Measurements from ENCODE around the gene ADARB2. TPM values are rescaled to one million over a fixed set of nuclear protein-coding genes. Genes with fewer than 3 reads are reported as not detected.

Gene ADARB2
- total and polyA plus RNA-seq, 3 experiments from 2014 or later, result not detected

DNA sequence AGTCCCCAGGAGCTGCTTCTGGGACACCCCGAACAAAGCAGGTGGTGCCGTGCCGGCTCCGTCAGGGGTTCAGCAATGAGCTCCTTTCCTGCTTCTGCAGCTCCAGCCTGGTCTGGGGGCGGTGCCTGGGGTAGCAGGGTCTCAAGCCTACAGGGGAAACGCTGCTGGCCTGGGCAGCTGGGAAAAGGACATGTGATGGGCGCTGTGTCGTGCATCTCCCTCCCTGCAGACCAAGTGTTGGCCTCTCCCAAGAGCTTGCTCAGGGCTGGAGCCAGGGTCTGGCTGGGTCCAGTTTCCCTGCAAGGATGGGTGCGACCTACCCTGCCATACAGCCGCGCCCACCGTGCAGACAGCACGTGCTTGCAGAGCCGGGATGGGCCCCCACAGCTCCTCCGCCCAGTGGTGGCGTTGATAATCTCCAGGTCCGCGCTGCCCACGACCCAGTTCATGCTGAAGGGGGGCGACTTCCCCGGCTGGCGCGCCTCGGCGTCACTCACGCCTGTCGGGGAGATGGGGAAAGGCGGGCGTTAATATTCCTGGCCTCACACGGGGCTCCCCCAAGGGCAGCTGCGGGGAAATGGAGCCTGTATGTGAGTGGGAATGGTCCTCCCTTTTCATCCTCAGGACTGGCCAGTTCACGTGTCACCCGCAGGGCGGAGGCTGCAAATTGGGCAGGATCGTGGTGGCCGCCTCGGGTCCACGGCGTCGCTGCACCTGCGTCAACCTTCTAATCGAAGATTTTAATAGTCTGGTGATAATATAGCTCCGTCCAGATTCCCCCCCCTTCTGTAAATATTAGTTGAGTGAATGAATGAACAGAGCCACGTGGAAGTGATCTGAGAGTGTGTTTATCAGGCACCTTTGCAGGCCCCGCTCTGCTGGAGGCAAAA lies 552.5 kb downstream of the ADARB2 start:
- no peaks in the 10 kb centered on the region for H3K9me3 ChIP-seq (ENCODE audit: low read length)
- POLR2A ChIA-PET, result no interaction called here
- H3K4me1 ChIP-seq (ENCODE audit: insufficient read depth, low read length), result no peaks in the 10 kb centered on the region
- peaks cover 8 to 16% of the 10 kb centered on the region in 2 donors for H3K27me3 Mint-ChIP-seq
- H3K27me3 ChIP-seq (ENCODE audit: insufficient read depth, low read length, poor library complexity, severe bottlenecking), result no peaks in the 10 kb centered on the region
- H3K4me1 Mint-ChIP-seq, result no peaks in the 10 kb centered on the region
- H3K36me3 ChIP-seq (ENCODE audit: insufficient read depth, low read length), result no peaks in the 10 kb centered on the region
- no peak overlapping the region for H3K4me3 Mint-ChIP-seq
- no peak overlapping the region for H3K27ac Mint-ChIP-seq
- no peak for DNase-seq
- CTCF ChIA-PET, result no interaction called here
- no peaks in the 10 kb centered on the region for H3K9me3 Mint-ChIP-seq
- H3K27ac ChIP-seq (ENCODE audit: low read depth, low read length), result no peak overlapping the region
- H3K4me3 ChIP-seq (ENCODE audit: low read length), result no peak overlapping the region
- H3K36me3 Mint-ChIP-seq, result no peaks in the 10 kb centered on the region

DNA sequence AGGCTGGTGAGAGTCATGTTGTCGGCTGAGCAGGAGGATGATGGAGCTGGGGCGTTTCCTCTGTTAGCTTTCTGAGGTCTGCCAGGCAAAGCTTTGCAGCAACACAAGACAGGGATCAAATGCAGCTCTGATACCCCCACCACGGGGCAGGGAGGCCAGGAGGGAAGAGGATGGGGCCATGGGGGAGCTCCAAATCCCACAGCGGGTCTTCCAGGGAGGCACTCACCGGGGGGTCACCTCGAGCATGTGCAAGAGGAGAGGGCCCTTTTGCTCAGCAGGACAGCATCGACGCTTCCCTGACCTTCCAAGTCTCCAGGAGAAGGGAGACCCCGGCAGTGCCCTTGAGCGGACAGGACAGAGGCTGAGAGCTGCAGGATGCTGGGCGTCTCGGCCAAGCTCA lies 553.6 kb downstream of the ADARB2 start:
- peaks cover 10 to 24% of the 10 kb centered on the region in 2 donors for H3K27me3 Mint-ChIP-seq
- no peaks in the 10 kb centered on the region for H3K36me3 Mint-ChIP-seq
- CTCF ChIA-PET, result no interaction called here
- H3K9me3 Mint-ChIP-seq, result no peaks in the 10 kb centered on the region
- no peaks in the 10 kb centered on the region for H3K4me1 Mint-ChIP-seq
- Histone ChIP-seq H3K27ac (ENCODE audit: low read depth, low read length) (no peak overlapping the region), H3K9me3 (ENCODE audit: low read length) (no peaks in the 10 kb centered on the region), H3K4me1 (ENCODE audit: insufficient read depth, low read length) (no peaks in the 10 kb centered on the region), H3K36me3 (ENCODE audit: insufficient read depth, low read length) (no peaks in the 10 kb centered on the region), H3K27me3 (ENCODE audit: insufficient read depth, low read length, poor library complexity, severe bottlenecking) (no peaks in the 10 kb centered on the region), H3K4me3 (ENCODE audit: low read length) (no peak overlapping the region)
- POLR2A ChIA-PET, result no interaction called here
- DNase-seq, result no peak
- H3K27ac Mint-ChIP-seq, result no peak overlapping the region
- H3K4me3 Mint-ChIP-seq, result no peak overlapping the region

GRCh38 chr10:1183033-1183396 lies 554.3 kb downstream of the ADARB2 start:
- H3K27me3 Mint-ChIP-seq, result peaks cover 10 to 24% of the 10 kb centered on the region in 2 donors
- no peaks in the 10 kb centered on the region for H3K9me3 ChIP-seq (ENCODE audit: low read length)
- no peak overlapping the region for H3K27ac Mint-ChIP-seq
- H3K27ac ChIP-seq (ENCODE audit: low read depth, low read length), result no peak overlapping the region
- H3K4me3 Mint-ChIP-seq, result no peak overlapping the region
- H3K4me1 ChIP-seq (ENCODE audit: insufficient read depth, low read length), result no peaks in the 10 kb centered on the region
- no peak overlapping the region for H3K4me3 ChIP-seq (ENCODE audit: low read length)
- H3K9me3 Mint-ChIP-seq, result no peaks in the 10 kb centered on the region
- H3K36me3 ChIP-seq (ENCODE audit: insufficient read depth, low read length), result no peaks in the 10 kb centered on the region
- ChIA-PET CTCF (no interaction called here), POLR2A (no interaction called here)
- no peaks in the 10 kb centered on the region for H3K27me3 ChIP-seq (ENCODE audit: insufficient read depth, low read length, poor library complexity, severe bottlenecking)
- no peaks in the 10 kb centered on the region for H3K36me3 Mint-ChIP-seq
- DNase-seq, result no peak
- no peaks in the 10 kb centered on the region for H3K4me1 Mint-ChIP-seq

DNA sequence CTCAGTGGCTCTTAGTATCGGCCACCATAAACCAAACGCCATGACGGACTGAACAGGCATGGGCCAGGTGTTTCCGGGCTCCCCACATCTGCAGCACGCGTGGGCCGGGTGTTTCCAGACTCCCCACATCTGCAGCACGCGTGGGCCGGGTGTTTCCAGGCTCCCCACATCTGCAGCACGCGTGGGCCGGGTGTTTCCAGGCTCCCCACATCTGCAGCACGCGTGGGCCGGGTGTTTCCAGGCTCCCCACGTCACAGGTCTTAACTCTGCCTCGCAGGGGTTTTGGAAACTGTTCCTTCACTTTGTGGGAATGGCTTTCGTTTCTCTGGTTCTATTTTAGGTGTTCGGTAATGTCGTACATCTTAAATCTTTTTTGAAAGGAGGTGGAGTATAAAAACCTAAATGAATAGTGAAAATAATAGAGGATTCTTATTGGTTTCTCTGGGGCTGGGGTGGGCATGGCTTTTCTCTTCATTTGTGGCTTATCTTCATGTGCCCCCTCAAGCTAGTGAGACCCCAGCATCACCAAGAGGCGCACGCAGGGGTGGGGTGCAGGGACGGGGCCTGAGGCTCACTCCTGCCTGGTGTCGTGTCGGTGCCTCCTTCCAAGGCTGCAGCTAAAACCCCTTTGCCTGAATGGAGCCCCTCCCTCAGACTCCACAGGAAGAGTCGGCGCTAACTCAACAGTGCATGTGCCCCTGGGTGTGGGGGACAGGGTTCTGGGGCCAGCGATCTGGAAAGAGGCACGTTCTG lies 554.9 kb downstream of the ADARB2 start:
- H3K36me3 ChIP-seq (ENCODE audit: insufficient read depth, low read length), result no peaks in the 10 kb centered on the region
- Mint-ChIP-seq H3K9me3 (no peaks in the 10 kb centered on the region), H3K27ac (no peak overlapping the region), H3K36me3 (no peaks in the 10 kb centered on the region), H3K4me3 (no peak overlapping the region), H3K4me1 (no peaks in the 10 kb centered on the region), H3K27me3 (peaks cover 10 to 24% of the 10 kb centered on the region in 2 donors)
- H3K27ac ChIP-seq (ENCODE audit: low read depth, low read length), result no peak overlapping the region
- no peaks in the 10 kb centered on the region for H3K4me1 ChIP-seq (ENCODE audit: insufficient read depth, low read length)
- POLR2A ChIA-PET, result no interaction called here
- H3K4me3 ChIP-seq (ENCODE audit: low read length), result no peak overlapping the region
- CTCF ChIA-PET, result no interaction called here
- no peaks in the 10 kb centered on the region for H3K27me3 ChIP-seq (ENCODE audit: insufficient read depth, low read length, poor library complexity, severe bottlenecking)
- DNase-seq, result no peak
- no peaks in the 10 kb centered on the region for H3K9me3 ChIP-seq (ENCODE audit: low read length)

GRCh38 chr10:1180836-1181235 lies 556.5 kb downstream of the ADARB2 start:
- H3K27me3 Mint-ChIP-seq, result peaks cover 10 to 24% of the 10 kb centered on the region in 2 donors
- no peak for DNase-seq
- H3K4me3 Mint-ChIP-seq, result no peak overlapping the region
- no peaks in the 10 kb centered on the region for H3K9me3 ChIP-seq (ENCODE audit: low read length)
- no peaks in the 10 kb centered on the region for H3K27me3 ChIP-seq (ENCODE audit: insufficient read depth, low read length, poor library complexity, severe bottlenecking)
- H3K27ac Mint-ChIP-seq, result no peak overlapping the region
- no peak overlapping the region for H3K27ac ChIP-seq (ENCODE audit: low read depth, low read length)
- H3K4me1 Mint-ChIP-seq, result no peaks in the 10 kb centered on the region
- POLR2A ChIA-PET, result no interaction called here
- no peaks in the 10 kb centered on the region for H3K36me3 ChIP-seq (ENCODE audit: insufficient read depth, low read length)
- no peaks in the 10 kb centered on the region for H3K9me3 Mint-ChIP-seq
- H3K36me3 Mint-ChIP-seq, result no peaks in the 10 kb centered on the region
- CTCF ChIA-PET, result no interaction called here
- no peaks in the 10 kb centered on the region for H3K4me1 ChIP-seq (ENCODE audit: insufficient read depth, low read length)
- no peak overlapping the region for H3K4me3 ChIP-seq (ENCODE audit: low read length)

DNA sequence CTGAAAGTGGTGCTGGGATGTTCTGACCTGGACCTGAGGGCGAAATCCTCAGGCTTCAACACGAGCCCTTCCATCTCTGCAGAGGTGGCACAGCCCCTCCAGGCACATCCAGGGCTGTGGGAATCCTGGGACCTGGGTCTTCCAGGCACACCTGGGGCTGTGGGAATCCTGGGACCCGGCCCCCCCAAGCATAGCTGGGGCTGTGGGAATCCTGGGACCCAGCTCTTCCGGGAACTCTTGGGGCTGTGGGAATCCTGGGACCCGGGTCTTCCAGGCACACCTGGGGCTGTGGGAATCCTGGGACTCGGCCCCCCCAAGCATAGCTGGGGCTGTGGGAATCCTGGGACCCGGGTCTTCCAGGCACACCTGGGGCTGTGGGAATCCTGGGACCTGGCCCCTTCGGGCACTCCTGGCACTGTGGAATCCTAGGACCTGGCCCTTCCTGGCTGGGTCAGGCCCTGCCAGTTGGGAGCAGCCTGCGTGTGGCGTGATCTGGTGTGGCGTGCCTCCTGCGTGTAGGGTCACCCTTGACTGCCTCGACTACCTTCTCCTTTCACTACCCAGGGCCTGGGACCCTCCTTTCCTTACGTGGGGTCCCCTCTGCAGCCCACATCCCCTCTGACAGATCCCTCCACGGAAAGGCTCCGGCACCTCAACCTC lies 557.1 kb downstream of the ADARB2 start:
- no peak overlapping the region for H3K4me3 Mint-ChIP-seq
- no peak overlapping the region for H3K27ac Mint-ChIP-seq
- no peaks in the 10 kb centered on the region for H3K36me3 ChIP-seq (ENCODE audit: insufficient read depth, low read length)
- ChIA-PET POLR2A (no interaction called here), CTCF (no interaction called here)
- H3K27me3 Mint-ChIP-seq, result peaks cover 10 to 20% of the 10 kb centered on the region in 2 donors
- no peaks in the 10 kb centered on the region for H3K4me1 Mint-ChIP-seq
- H3K9me3 Mint-ChIP-seq, result no peaks in the 10 kb centered on the region
- no peak overlapping the region for H3K4me3 ChIP-seq (ENCODE audit: low read length)
- H3K4me1 ChIP-seq (ENCODE audit: insufficient read depth, low read length), result no peaks in the 10 kb centered on the region
- no peak for DNase-seq
- no peaks in the 10 kb centered on the region for H3K9me3 ChIP-seq (ENCODE audit: low read length)
- no peaks in the 10 kb centered on the region for H3K36me3 Mint-ChIP-seq
- H3K27me3 ChIP-seq (ENCODE audit: insufficient read depth, low read length, poor library complexity, severe bottlenecking), result no peaks in the 10 kb centered on the region
- H3K27ac ChIP-seq (ENCODE audit: low read depth, low read length), result no peak overlapping the region

GRCh38 chr10:1179346-1180070 lies 557.8 kb downstream of the ADARB2 start:
- H3K36me3 ChIP-seq (ENCODE audit: insufficient read depth, low read length), result no peaks in the 10 kb centered on the region
- no peaks in the 10 kb centered on the region for H3K4me1 Mint-ChIP-seq
- no peak overlapping the region for H3K27ac ChIP-seq (ENCODE audit: low read depth, low read length)
- H3K27ac Mint-ChIP-seq, result no peak overlapping the region
- no peaks in the 10 kb centered on the region for H3K9me3 ChIP-seq (ENCODE audit: low read length)
- H3K4me3 ChIP-seq (ENCODE audit: low read length), result no peak overlapping the region
- ChIA-PET CTCF (no interaction called here), POLR2A (no interaction called here)
- H3K36me3 Mint-ChIP-seq, result no peaks in the 10 kb centered on the region
- H3K4me3 Mint-ChIP-seq, result no peak overlapping the region
- no peaks in the 10 kb centered on the region for H3K27me3 ChIP-seq (ENCODE audit: insufficient read depth, low read length, poor library complexity, severe bottlenecking)
- peaks cover 10 to 20% of the 10 kb centered on the region in 2 donors for H3K27me3 Mint-ChIP-seq
- H3K9me3 Mint-ChIP-seq, result no peaks in the 10 kb centered on the region
- no peaks in the 10 kb centered on the region for H3K4me1 ChIP-seq (ENCODE audit: insufficient read depth, low read length)
- DNase-seq, result no peak

- Histone ChIP-seq H3K4me1 (ENCODE audit: insufficient read depth, low read length) (no peaks in the 10 kb centered on the region), H3K27me3 (ENCODE audit: insufficient read depth, low read length, poor library complexity, severe bottlenecking) (no peaks in the 10 kb centered on the region), H3K36me3 (ENCODE audit: insufficient read depth, low read length) (no peaks in the 10 kb centered on the region), H3K27ac (ENCODE audit: low read depth, low read length) (no peak overlapping the region), H3K4me3 (ENCODE audit: low read length) (no peak overlapping the region), H3K9me3 (ENCODE audit: low read length) (no peaks in the 10 kb centered on the region)
- ChIA-PET POLR2A (no interaction called here), CTCF (no interaction called here)
- Mint-ChIP-seq H3K4me3 (no peak overlapping the region), H3K27ac (no peak overlapping the region), H3K27me3 (peaks cover 10 to 18% of the 10 kb centered on the region in 2 donors), H3K4me1 (no peaks in the 10 kb centered on the region), H3K36me3 (no peaks in the 10 kb centered on the region), H3K9me3 (no peaks in the 10 kb centered on the region)
- DNase-seq, result no peak
These were observed 558.8 kb downstream of the ADARB2 start for GRCh38 chr10:1178506-1178905.
